ENCODE results near the gene FGF19. TPM values are rescaled to one million over a fixed set of nuclear protein-coding genes. Genes with fewer than 3 reads are reported as not detected.

The FGF19 gene
- total RNA-seq, 2 donors from 2014 or later, result not detected

DNA sequence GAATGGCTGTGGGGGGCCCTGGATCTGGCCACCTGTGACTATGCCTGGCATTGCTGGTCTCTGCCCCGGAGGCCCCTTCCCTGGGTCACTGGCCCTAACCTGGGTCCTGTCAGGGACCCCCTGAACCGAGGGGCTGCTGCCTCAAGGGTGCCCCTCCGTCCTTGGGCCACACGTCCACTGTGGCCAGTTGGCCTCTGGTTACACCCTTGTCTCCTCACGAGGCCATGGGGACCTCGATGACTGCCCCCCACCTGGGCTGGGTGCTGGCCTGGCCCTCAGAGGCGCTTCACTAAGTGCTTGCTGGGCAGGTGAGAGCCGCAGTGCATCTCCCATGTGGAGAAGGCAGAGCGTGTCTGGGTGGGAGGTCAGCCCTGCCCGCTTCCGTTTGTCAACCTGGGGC is 27.3 kb upstream of the FGF19 start:
- no peak for ATAC-seq
- no peaks in the 10 kb centered on the region for H3K4me1 Mint-ChIP-seq
- H3K27me3 Mint-ChIP-seq, result peaks cover 61% of the 10 kb centered on the region
- no peak overlapping the region for H3K4me3 Mint-ChIP-seq
- no peak overlapping the region for H3K27ac Mint-ChIP-seq
- H3K9me3 ChIP-seq (ENCODE audit: control insufficient read depth, low read length, poor library complexity, severe bottlenecking), result no peaks in the 10 kb centered on the region
- no peak for DNase-seq
- H3K36me3 Mint-ChIP-seq (ENCODE audit: low read depth), result peaks cover 4% of the 10 kb centered on the region

- no peaks in the 10 kb centered on the region for H3K4me1 Mint-ChIP-seq
- no peak overlapping the region for H3K4me3 Mint-ChIP-seq
- H3K9me3 ChIP-seq (ENCODE audit: control insufficient read depth, low read length, poor library complexity, severe bottlenecking), result no peaks in the 10 kb centered on the region
- DNase-seq, result no peak
- H3K36me3 Mint-ChIP-seq (ENCODE audit: low read depth), result peaks cover 4% of the 10 kb centered on the region
- no peak for ATAC-seq
- H3K27ac Mint-ChIP-seq, result no peak overlapping the region
- peaks cover 67% of the 10 kb centered on the region for H3K27me3 Mint-ChIP-seq
These were observed 26.7 kb upstream of the FGF19 start for GRCh38 chr11:69730500-69730899.

- no peak overlapping the region for H3K27ac Mint-ChIP-seq
- H3K36me3 Mint-ChIP-seq (ENCODE audit: low read depth), result peaks cover 4% of the 10 kb centered on the region
- H3K4me3 Mint-ChIP-seq, result no peak overlapping the region
- ATAC-seq, result no peak
- H3K4me1 Mint-ChIP-seq, result peaks cover 2% of the 10 kb centered on the region
- H3K9me3 ChIP-seq (ENCODE audit: control insufficient read depth, low read length, poor library complexity, severe bottlenecking), result no peaks in the 10 kb centered on the region
- DNase-seq, result no peak
- H3K27me3 Mint-ChIP-seq, result peaks cover 77% of the 10 kb centered on the region
These were observed 25.4 kb upstream of the FGF19 start for GRCh38 chr11:69729252-69729651.

DNA sequence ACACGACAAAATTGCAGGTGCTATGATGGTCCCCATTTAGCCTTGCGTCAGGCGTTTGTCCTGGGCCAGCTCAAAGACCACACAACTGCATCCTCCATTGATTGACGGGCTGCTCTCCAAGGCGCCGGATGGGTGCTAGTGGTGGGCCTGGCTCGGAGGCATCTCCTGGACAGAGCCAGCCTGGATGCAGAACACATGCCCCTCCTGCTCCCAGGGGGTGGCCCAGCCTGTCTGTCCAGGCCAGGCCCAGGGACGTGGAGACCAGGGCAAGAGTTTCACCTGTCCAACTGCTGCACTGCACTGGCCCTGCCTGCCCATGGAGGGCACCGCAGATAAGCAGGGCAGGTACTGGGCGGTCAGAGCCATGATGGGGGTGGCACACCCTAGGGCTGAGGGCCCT is 23.4 kb upstream of the FGF19 start:
- H3K9me3 ChIP-seq (ENCODE audit: control insufficient read depth, low read length, poor library complexity, severe bottlenecking), result no peaks in the 10 kb centered on the region
- DNase-seq (no peak), ATAC-seq (no peak)
- Mint-ChIP-seq H3K4me3 (no peak overlapping the region), H3K27me3 (peaks cover 80% of the 10 kb centered on the region), H3K36me3 (ENCODE audit: low read depth) (peaks cover 7% of the 10 kb centered on the region), H3K4me1 (peaks cover 4% of the 10 kb centered on the region), H3K27ac (no peak overlapping the region)

GRCh38 chr11:69726481-69726880 is 22.7 kb upstream of the FGF19 start:
- no peak for ATAC-seq
- no peak overlapping the region for H3K27ac Mint-ChIP-seq
- H3K4me1 Mint-ChIP-seq, result peaks cover 4% of the 10 kb centered on the region
- peaks cover 7% of the 10 kb centered on the region for H3K36me3 Mint-ChIP-seq (ENCODE audit: low read depth)
- H3K9me3 ChIP-seq (ENCODE audit: control insufficient read depth, low read length, poor library complexity, severe bottlenecking), result no peaks in the 10 kb centered on the region
- no peak overlapping the region for H3K4me3 Mint-ChIP-seq
- H3K27me3 Mint-ChIP-seq, result peaks cover 85% of the 10 kb centered on the region
- DNase-seq, result no peak

- Mint-ChIP-seq H3K36me3 (ENCODE audit: low read depth) (peaks cover 7% of the 10 kb centered on the region), H3K4me3 (no peak overlapping the region), H3K27ac (no peak overlapping the region), H3K4me1 (peaks cover 4% of the 10 kb centered on the region), H3K27me3 (peaks cover 85% of the 10 kb centered on the region)
- no peaks in the 10 kb centered on the region for H3K9me3 ChIP-seq (ENCODE audit: control insufficient read depth, low read length, poor library complexity, severe bottlenecking)
- no peak for DNase-seq
- no peak for ATAC-seq
These were observed 22.2 kb upstream of the FGF19 start for GRCh38 chr11:69726019-69726418.

DNA sequence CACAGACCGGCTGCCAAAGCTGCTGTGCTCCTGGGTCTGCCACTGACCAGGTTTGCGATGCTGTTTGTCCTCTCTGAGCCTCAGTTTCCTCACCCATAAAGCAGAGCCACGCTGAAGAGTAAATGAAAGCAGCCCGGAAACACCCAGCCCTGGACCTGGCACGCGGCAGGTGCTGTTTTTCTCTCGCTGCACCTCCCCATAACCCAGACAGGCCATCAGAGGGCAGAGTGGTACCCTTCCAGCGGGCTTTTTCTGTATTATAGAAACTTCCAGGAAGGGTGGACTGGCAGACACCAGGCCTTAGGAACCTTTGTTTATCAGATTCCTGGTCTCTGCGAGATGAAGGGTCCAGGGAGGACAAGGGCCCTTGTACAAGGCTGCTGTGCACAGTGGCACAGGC is 17.9 kb upstream of the FGF19 start:
- H3K4me1 Mint-ChIP-seq, result peaks cover 4% of the 10 kb centered on the region
- H3K36me3 Mint-ChIP-seq (ENCODE audit: low read depth), result peaks cover 4% of the 10 kb centered on the region
- H3K4me3 Mint-ChIP-seq, result no peak overlapping the region
- no peak overlapping the region for H3K27ac Mint-ChIP-seq
- H3K27me3 Mint-ChIP-seq, result peaks cover 80% of the 10 kb centered on the region
- ATAC-seq (no peak), DNase-seq (no peak)
- no peaks in the 10 kb centered on the region for H3K9me3 ChIP-seq (ENCODE audit: control insufficient read depth, low read length, poor library complexity, severe bottlenecking)

GRCh38 chr11:69721106-69721505 is 17.3 kb upstream of the FGF19 start:
- ATAC-seq, result no peak
- H3K27me3 Mint-ChIP-seq, result peaks cover 74% of the 10 kb centered on the region
- H3K4me3 Mint-ChIP-seq, result no peak overlapping the region
- peaks cover 4% of the 10 kb centered on the region for H3K4me1 Mint-ChIP-seq
- no peak for DNase-seq
- no peaks in the 10 kb centered on the region for H3K9me3 ChIP-seq (ENCODE audit: control insufficient read depth, low read length, poor library complexity, severe bottlenecking)
- H3K27ac Mint-ChIP-seq, result no peak overlapping the region
- H3K36me3 Mint-ChIP-seq (ENCODE audit: low read depth), result peaks cover 4% of the 10 kb centered on the region

DNA sequence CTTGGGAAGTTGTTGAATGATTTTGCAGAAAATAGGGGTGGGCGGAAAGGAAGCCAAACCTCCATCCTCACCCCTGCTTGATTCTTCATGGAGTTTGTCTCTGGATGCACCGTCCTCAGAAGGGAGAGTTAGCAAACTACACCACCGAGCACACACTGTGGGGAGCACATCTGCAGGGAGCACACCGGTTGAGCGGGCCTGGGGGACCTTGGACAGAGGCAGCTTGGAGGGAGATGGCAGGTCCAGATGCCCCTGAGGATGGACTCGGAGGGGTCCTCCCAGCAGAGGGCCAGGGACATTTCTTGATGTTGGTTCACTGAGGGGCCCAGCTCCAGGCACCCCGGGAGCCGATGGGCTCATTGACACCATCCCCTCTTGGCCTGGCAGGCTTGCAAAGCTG is 15.1 kb upstream of the FGF19 start:
- no peak for DNase-seq
- H3K36me3 Mint-ChIP-seq (ENCODE audit: low read depth), result peaks cover 4% of the 10 kb centered on the region
- H3K4me1 Mint-ChIP-seq, result peaks cover 2% of the 10 kb centered on the region
- H3K4me3 Mint-ChIP-seq, result no peak overlapping the region
- H3K9me3 ChIP-seq (ENCODE audit: control insufficient read depth, low read length, poor library complexity, severe bottlenecking), result no peaks in the 10 kb centered on the region
- peaks cover 59% of the 10 kb centered on the region for H3K27me3 Mint-ChIP-seq
- no peak overlapping the region for H3K27ac Mint-ChIP-seq
- no peak for ATAC-seq

GRCh38 chr11:69718147-69718546 is 14.3 kb upstream of the FGF19 start:
- peaks cover 2% of the 10 kb centered on the region for H3K4me1 Mint-ChIP-seq
- DNase-seq, result no peak

GRCh38 chr11:69716891-69717747 is 13.3 kb upstream of the FGF19 start:
- no peak overlapping the region for H3K4me3 Mint-ChIP-seq
- no peak for ATAC-seq
- no peak overlapping the region for H3K27ac Mint-ChIP-seq
- peaks cover 44% of the 10 kb centered on the region for H3K27me3 Mint-ChIP-seq
- no peaks in the 10 kb centered on the region for H3K9me3 ChIP-seq (ENCODE audit: control insufficient read depth, low read length, poor library complexity, severe bottlenecking)
- peaks cover 5% of the 10 kb centered on the region for H3K4me1 Mint-ChIP-seq
- no peak for DNase-seq
- H3K36me3 Mint-ChIP-seq (ENCODE audit: low read depth), result no peaks in the 10 kb centered on the region

More at GRCh38 chr11:69718147-69718546, 14.3 kb upstream of the FGF19 start:
- Mint-ChIP-seq H3K4me3 (no peak overlapping the region), H3K36me3 (ENCODE audit: low read depth) (peaks cover 4% of the 10 kb centered on the region), H3K27ac (no peak overlapping the region), H3K27me3 (peaks cover 54% of the 10 kb centered on the region)
- ATAC-seq, result no peak
- H3K9me3 ChIP-seq (ENCODE audit: control insufficient read depth, low read length, poor library complexity, severe bottlenecking), result no peaks in the 10 kb centered on the region

GRCh38 chr11:69716099-69716498 is 12.3 kb upstream of the FGF19 start:
- Mint-ChIP-seq H3K4me3 (no peak overlapping the region), H3K36me3 (ENCODE audit: low read depth) (no peaks in the 10 kb centered on the region), H3K27ac (no peak overlapping the region), H3K4me1 (peaks cover 11% of the 10 kb centered on the region), H3K27me3 (peaks cover 35% of the 10 kb centered on the region)
- ATAC-seq, result no peak
- DNase-seq, result no peak
- no peaks in the 10 kb centered on the region for H3K9me3 ChIP-seq (ENCODE audit: control insufficient read depth, low read length, poor library complexity, severe bottlenecking)

DNA sequence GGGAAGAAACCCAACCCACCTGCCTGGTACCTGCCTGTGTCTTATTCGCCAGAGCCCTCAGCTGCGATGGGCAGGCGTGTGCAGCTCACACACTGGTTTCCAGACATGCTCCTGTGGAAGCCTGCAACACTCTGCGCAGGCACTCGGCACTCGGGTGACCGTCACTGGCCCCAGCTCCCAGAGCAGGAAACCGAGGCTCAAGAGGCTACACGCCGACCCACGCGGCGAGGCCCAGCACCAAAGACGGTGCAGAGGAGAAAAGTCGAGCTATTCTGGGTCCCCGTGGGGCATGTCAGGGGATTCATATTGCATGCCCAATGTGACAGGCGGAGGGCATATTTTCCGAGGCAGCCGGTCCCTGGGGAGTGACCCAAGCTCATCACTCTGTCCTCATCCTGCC is 11.6 kb upstream of the FGF19 start:
- peaks cover 2% of the 10 kb centered on the region for H3K36me3 Mint-ChIP-seq (ENCODE audit: low read depth)
- no peaks in the 10 kb centered on the region for H3K9me3 ChIP-seq (ENCODE audit: control insufficient read depth, low read length, poor library complexity, severe bottlenecking)
- H3K27me3 Mint-ChIP-seq, result peaks cover 28% of the 10 kb centered on the region
- ATAC-seq (no peak), DNase-seq (no peak)
- no peak overlapping the region for H3K4me3 Mint-ChIP-seq
- H3K27ac Mint-ChIP-seq, result no peak overlapping the region
- H3K4me1 Mint-ChIP-seq, result peaks cover 11% of the 10 kb centered on the region
